Measurements from ENCODE around the gene GGACT. TPM values are rescaled to one million over a fixed set of nuclear protein-coding genes. Genes with fewer than 3 reads are reported as not detected.

GGACT gene
- total and polyA plus RNA-seq, 2 experiments from 2014 or later = 0.24 to 1.0 TPM

- DNase-seq (ENCODE audit: low spot score) (peak; percentile 16), ATAC-seq (no peak)
- Histone ChIP-seq H3K27me3 (ENCODE audit: insufficient read depth) (peaks cover 8% of the 10 kb centered on the region), H2AFZ (0 out of 2 replicates have a peak overlapping the region, but pooled peaks have one; percentile 12), H3K4me1 (ENCODE audit: insufficient read depth) (no peaks in the 10 kb centered on the region), H3F3A (replicated peaks; ENCODE audit: low read depth) (peaks cover 12% of the 10 kb centered on the region; the same call in 1 of the 2 replicates), H3K27ac (ENCODE audit: low read depth) (no peak overlapping the region), H3K4me2 (no peak overlapping the region), H4K20me1 (replicated peaks; ENCODE audit: insufficient read depth) (no peaks in the 10 kb centered on the region), H3K9me2 (ENCODE audit: insufficient read depth) (peaks cover 6% of the 10 kb centered on the region), H3K36me3 (ENCODE audit: insufficient read depth) (no peaks in the 10 kb centered on the region), H3K79me2 (replicated peaks; ENCODE audit: insufficient read depth) (no peaks in the 10 kb centered on the region), H3K4me3 (no peak overlapping the region)
- TF ChIP-seq ETS1 (IDR thresholded peaks at IDR 0.05) = no peak
- H3K4me1 Mint-ChIP-seq = 0 out of 3 replicates have a peak, but pooled peaks cover 2% of the 10 kb centered on the region
- no peak overlapping the region for H3K4me3 Mint-ChIP-seq
- H3K27ac Mint-ChIP-seq = no peak overlapping the region
- H3K36me3 Mint-ChIP-seq (ENCODE audit: low read depth) = peaks cover 22% of the 10 kb centered on the region
- H3K9me3 Mint-ChIP-seq = peaks cover 25% of the 10 kb centered on the region
- peaks cover 11% of the 10 kb centered on the region for H3K27me3 Mint-ChIP-seq (ENCODE audit: insufficient read depth, low read depth, poor library complexity)
Measured at GRCh38 chr13:100584896-100585295, 3.7 kb downstream of the GGACT start.

- Histone ChIP-seq H3F3A (replicated peaks; ENCODE audit: low read depth) (no peaks in the 10 kb centered on the region), H3K4me1 (ENCODE audit: insufficient read depth) (no peaks in the 10 kb centered on the region), H3K27ac (ENCODE audit: low read depth) (no peak overlapping the region), H3K9me2 (ENCODE audit: insufficient read depth) (no peaks in the 10 kb centered on the region), H4K20me1 (replicated peaks; ENCODE audit: insufficient read depth) (no peaks in the 10 kb centered on the region), H3K4me3 (no peak overlapping the region), H2AFZ (no peak overlapping the region), H3K27me3 (ENCODE audit: insufficient read depth) (no peaks in the 10 kb centered on the region), H3K4me2 (no peak overlapping the region), H3K79me2 (replicated peaks; ENCODE audit: insufficient read depth) (no peaks in the 10 kb centered on the region), H3K36me3 (ENCODE audit: insufficient read depth) (no peaks in the 10 kb centered on the region)
- ATAC-seq (no peak), DNase-seq (ENCODE audit: low spot score) (no peak)
- Mint-ChIP-seq H3K27me3 (ENCODE audit: insufficient read depth, low read depth, poor library complexity) (peaks cover 2% of the 10 kb centered on the region), H3K4me3 (no peak overlapping the region), H3K36me3 (ENCODE audit: low read depth) (peaks cover 24% of the 10 kb centered on the region), H3K9me3 (peaks cover 23% of the 10 kb centered on the region), H3K4me1 (no peaks in the 10 kb centered on the region), H3K27ac (no peak overlapping the region)
- TF ChIP-seq ZNF462 (CRISPR knock-in tag; IDR thresholded peaks at IDR 0.05) = no peak
- TF ChIP-seq POLR2AphosphoS5 (IDR thresholded peaks at IDR 0.05; ENCODE audit: low read depth) = no peak
- TF ChIP-seq NANOG (IDR thresholded peaks at IDR 0.05; ENCODE audit: borderline replicate concordance) = no peak
- TF ChIP-seq CTCF (conservative IDR thresholded peaks at IDR 0.05; ENCODE audit: low read depth in 2 of 2) = no peak
- no peak for TF ChIP-seq ZNF114 (CRISPR knock-in tag; IDR thresholded peaks at IDR 0.05)
- no peak for TF ChIP-seq JUNB (IDR thresholded peaks at IDR 0.05; ENCODE audit: unreplicated experiment)
- TF ChIP-seq ZNF331 (CRISPR knock-in tag; IDR thresholded peaks at IDR 0.05; ENCODE audit: low read depth) = no peak
- TF ChIP-seq EZH2phosphoT487 (IDR thresholded peaks at IDR 0.05; ENCODE audit: unreplicated experiment) = no peak
- TF ChIP-seq STAT1 (IDR thresholded peaks at IDR 0.05; ENCODE audit: unreplicated experiment) = no peak
Measured at GRCh38 chr13:100581504-100581903, 7.1 kb downstream of the GGACT start.

Data from GM23338 (cell line).